SK-MEL-5 (cell line): Measurements from ENCODE around the gene ENOX2. TPM values are rescaled to one million over a fixed set of nuclear protein-coding genes. Genes with fewer than 3 reads are reported as not detected.

Source experiments
- DNase-seq: peaks from one replicate; pipeline ENCODE4 v3.0.0-alpha.2; 2016; ENCODE audit warnings: low read depth, low spot score
- in situ Hi-C: cut with HindIII; loops from 2 replicates; pipeline ENCODE4 v1.10.0; 2016; ENCODE audit warnings: low sequenced_read_pairs, high pct_unique_total_duplicates, low pct_unique_long_range_greater_than_20kb
- total RNA-seq: library from RNA; depleted of rRNA; stranded (reverse); fragments of >200 nt; shearing (Covaris generic); gene quantifications from 2 replicates; pipeline ENCODE4 v1.2.3, GENCODE V29; 2014

The ENOX2 gene
- total RNA-seq, 1 experiment from 2014 or later, result 28.8 TPM

- DNase-seq, result no peak
- in situ Hi-C loops, result no loop called here
Measured at GRCh38 chrX:130789793-130790192, 113.2 kb downstream of the ENOX2 start.

GRCh38 chrX:130788786-130789581 lies 114.0 kb downstream of the ENOX2 start:
- DNase-seq, result no peak
- in situ Hi-C loops, result no loop called here

- in situ Hi-C loops, result no loop called here
- no peak for DNase-seq
Measured at GRCh38 chrX:130786030-130786429, 117.0 kb downstream of the ENOX2 start.

- in situ Hi-C loops, result no loop called here
- DNase-seq, result no peak
Measured at GRCh38 chrX:130778773-130779172, 124.2 kb downstream of the ENOX2 start.

GRCh38 chrX:130775849-130776248 lies 127.2 kb downstream of the ENOX2 start:
- in situ Hi-C loops, result no loop called here
- DNase-seq, result no peak

GRCh38 chrX:130772776-130773143 lies 130.2 kb downstream of the ENOX2 start:
- in situ Hi-C loops, result no loop called here

GRCh38 chrX:130772105-130772775 lies 130.8 kb downstream of the ENOX2 start:
- no peak for DNase-seq
- in situ Hi-C loops, result no loop called here

More at GRCh38 chrX:130772776-130773143, 130.2 kb downstream of the ENOX2 start:
- DNase-seq, result no peak

- DNase-seq, result no peak
- in situ Hi-C loops, result no loop called here
Measured at GRCh38 chrX:130771648-130772047, 131.4 kb downstream of the ENOX2 start.

GRCh38 chrX:130771230-130771629 lies 131.8 kb downstream of the ENOX2 start:
- no peak for DNase-seq
- in situ Hi-C loops, result no loop called here

GRCh38 chrX:130770615-130771014 lies 132.4 kb downstream of the ENOX2 start:
- in situ Hi-C loops, result no loop called here

GRCh38 chrX:130769835-130770234 lies 133.2 kb downstream of the ENOX2 start:
- no peak for DNase-seq
- in situ Hi-C loops, result no loop called here

More at GRCh38 chrX:130770615-130771014, 132.4 kb downstream of the ENOX2 start:
- DNase-seq, result no peak

- in situ Hi-C loops, result no loop called here
- no peak for DNase-seq
Measured at GRCh38 chrX:130758072-130758471, 144.9 kb downstream of the ENOX2 start.

GRCh38 chrX:130756233-130756632 lies 146.8 kb downstream of the ENOX2 start:
- no peak for DNase-seq
- in situ Hi-C loops, result no loop called here

GRCh38 chrX:130754353-130754752 lies 148.7 kb downstream of the ENOX2 start:
- DNase-seq, result no peak
- in situ Hi-C loops, result no loop called here

- DNase-seq, result no peak
Measured at GRCh38 chrX:130746709-130747342, 156.2 kb downstream of the ENOX2 start.

GRCh38 chrX:130746077-130746476 lies 156.9 kb downstream of the ENOX2 start:
- DNase-seq, result no peak
- in situ Hi-C loops, result no loop called here

More at GRCh38 chrX:130746709-130747342, 156.2 kb downstream of the ENOX2 start:
- in situ Hi-C loops, result no loop called here

- peak; percentile 1 for DNase-seq
- in situ Hi-C loops, result no loop called here
Measured at GRCh38 chrX:130741584-130741983, 161.4 kb downstream of the ENOX2 start.

- no peak for DNase-seq
- in situ Hi-C loops, result no loop called here
Measured at GRCh38 chrX:130741151-130741550, 161.9 kb downstream of the ENOX2 start.
